ENCODE results near the gene KIAA0753.

The KIAA0753 gene

GRCh38 chr17:6534846-6535514 lies 105.5 kb downstream of the KIAA0753 start:
- TF ChIP-seq TAF1 (IDR thresholded peaks at IDR 0.05; ENCODE audit: low read depth, low read length): no peak
- TF ChIP-seq POU2F2 (IDR thresholded peaks at IDR 0.05; ENCODE audit: low read depth, low read length): no peak
- TF ChIP-seq POLR2A (IDR thresholded peaks at IDR 0.05; ENCODE audit: low read depth, low read length): no peak
- no peak for TF ChIP-seq SPI1 (IDR thresholded peaks at IDR 0.05; ENCODE audit: low read depth, low read length)
- TF ChIP-seq POLR2AphosphoS5 (IDR thresholded peaks at IDR 0.05; ENCODE audit: low read depth, low read length): no peak
- no peak for TF ChIP-seq PAX5 (IDR thresholded peaks at IDR 0.05; ENCODE audit: insufficient read depth, low read length, severe bottlenecking)
- no peak for DNase-seq (ENCODE audit: insufficient read length, low spot score)
- no peak for FAIRE-seq

DNA sequence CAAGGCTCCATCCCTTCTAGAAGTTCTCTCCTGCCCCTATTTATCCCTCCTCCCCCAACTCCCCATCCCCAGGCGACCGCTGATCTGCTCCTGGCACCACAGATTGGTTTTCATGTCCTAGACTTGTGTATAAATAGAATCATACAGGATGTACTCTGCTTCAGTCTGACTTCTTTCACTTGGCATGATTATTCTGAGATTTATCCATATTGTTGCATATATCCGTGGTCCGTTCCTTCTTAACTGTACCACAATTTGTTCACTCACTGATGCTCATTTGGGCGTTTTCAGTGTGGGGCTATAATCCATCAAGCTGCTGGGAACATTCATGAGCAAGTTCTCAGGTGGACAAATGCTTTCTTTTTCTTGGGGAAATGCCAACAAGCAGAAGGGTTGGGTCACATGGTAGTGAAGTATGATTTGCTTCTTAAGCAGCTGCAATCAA lies 108.0 kb downstream of the KIAA0753 start:
- TF ChIP-seq POU2F2 (IDR thresholded peaks at IDR 0.05; ENCODE audit: low read depth, low read length) (no peak), TAF1 (IDR thresholded peaks at IDR 0.05; ENCODE audit: low read depth, low read length) (no peak), POLR2A (IDR thresholded peaks at IDR 0.05; ENCODE audit: low read depth, low read length) (no peak), PAX5 (IDR thresholded peaks at IDR 0.05; ENCODE audit: insufficient read depth, low read length, severe bottlenecking) (no peak), POLR2AphosphoS5 (IDR thresholded peaks at IDR 0.05; ENCODE audit: low read depth, low read length) (no peak), SPI1 (IDR thresholded peaks at IDR 0.05; ENCODE audit: low read depth, low read length) (no peak)
- FAIRE-seq: no peak
- no peak for DNase-seq (ENCODE audit: insufficient read length, low spot score)

DNA sequence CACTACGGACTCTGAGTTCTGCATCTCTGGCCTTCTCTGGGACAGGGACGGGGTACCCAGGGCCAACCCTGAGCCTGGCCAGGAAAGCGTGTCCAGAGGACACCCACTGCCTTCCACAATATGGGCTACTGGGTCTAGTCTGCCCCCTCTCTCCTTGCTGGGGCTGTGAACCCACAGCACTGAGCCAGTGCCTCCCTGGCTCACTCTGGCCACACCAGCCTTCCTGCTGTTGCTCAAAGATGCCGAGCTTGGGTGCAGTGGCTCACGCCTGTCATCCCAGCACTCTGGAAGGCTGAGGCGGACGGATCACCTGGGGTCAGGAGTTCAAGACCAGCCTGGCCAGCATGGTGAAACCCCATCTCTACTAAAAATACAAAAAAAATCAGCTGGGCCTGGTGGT lies 108.9 kb downstream of the KIAA0753 start:
- TF ChIP-seq PAX5 (IDR thresholded peaks at IDR 0.05; ENCODE audit: insufficient read depth, low read length, severe bottlenecking) (no peak), POU2F2 (IDR thresholded peaks at IDR 0.05; ENCODE audit: low read depth, low read length) (no peak)
- FAIRE-seq (no peak), DNase-seq (ENCODE audit: insufficient read length, low spot score) (no peak)

GRCh38 chr17:6530324-6530920 lies 110.1 kb downstream of the KIAA0753 start:
- peak; percentile 48; the same call in 1 of the 2 replicates for TF ChIP-seq POU2F2 (IDR thresholded peaks at IDR 0.05; ENCODE audit: low read depth, low read length)
- TF ChIP-seq SPI1 (IDR thresholded peaks at IDR 0.05; ENCODE audit: low read depth, low read length): no peak
- DNase-seq (ENCODE audit: insufficient read length, low spot score) (no peak), FAIRE-seq (no peak)

GRCh38 chr17:6528557-6528956 lies 112.0 kb downstream of the KIAA0753 start:
- FAIRE-seq (no peak), DNase-seq (ENCODE audit: insufficient read length, low spot score) (no peak)
- TF ChIP-seq POLR2A (IDR thresholded peaks at IDR 0.05; ENCODE audit: low read depth, low read length): no peak
- no peak for TF ChIP-seq PAX5 (IDR thresholded peaks at IDR 0.05; ENCODE audit: insufficient read depth, low read length, severe bottlenecking)

Data from GM12891 (cell line).